GM23338 (cell line): ENCODE measurements around the gene DNAJB8. TPM values are rescaled to one million over a fixed set of nuclear protein-coding genes. Genes with fewer than 3 reads are reported as not detected.

Experiments
- ATAC-seq: fragments of 200-7000 bp; cut with Tn5 transposase; 3 replicates; pipeline ENCODE4 v1.9.1; 2020
- DNase-seq: peaks from one replicate; pipeline ENCODE4 v3.0.0-alpha.2; 2015; ENCODE audit warnings: low spot score
- H2AFZ ChIP-seq: fragments of 200-600 bp; sonication (generic); 2 replicates; pipeline ENCODE4 v1.8.0; 2016; ENCODE audit warnings: antibody characterized with exemption, mild to moderate bottlenecking, moderate library complexity
- H3F3A ChIP-seq: fragments of 200-600 bp; sonication (generic); replicated peaks from 2 replicates; pipeline ENCODE4 v1.8.0; 2017; ENCODE audit warnings: antibody characterized with exemption, mixed run types, low read depth
- H3K27ac ChIP-seq: fragments of 200-600 bp; sonication (generic); 2 replicates; pipeline ENCODE4 v1.6.1; 2016; ENCODE audit warnings: low read depth
- H3K27me3 ChIP-seq: fragments of 200-600 bp; sonication (generic); 2 replicates; pipeline ENCODE4 v1.8.0; 2016; ENCODE audit warnings: mild to moderate bottlenecking, mixed run types, moderate library complexity; ENCODE audit not compliant: insufficient read depth
- H3K36me3 ChIP-seq: fragments of 200-600 bp; sonication (generic); 2 replicates; pipeline ENCODE4 v1.8.0; 2016; ENCODE audit warnings: mild to moderate bottlenecking; ENCODE audit not compliant: insufficient read depth
- H3K4me1 ChIP-seq: fragments of 200-600 bp; sonication (generic); 2 replicates; pipeline ENCODE4 v1.8.0; 2016; ENCODE audit warnings: mild to moderate bottlenecking, moderate library complexity; ENCODE audit not compliant: insufficient read depth
- H3K4me2 ChIP-seq: fragments of 200-600 bp; sonication (generic); 2 replicates; pipeline ENCODE4 v1.7.1; 2017; ENCODE audit warnings: mixed run types
- H3K4me3 ChIP-seq: fragments of 200-600 bp; sonication (generic); 2 replicates; pipeline ENCODE4 v1.6.1; 2016; ENCODE audit warnings: mixed run types
- H3K79me2 ChIP-seq: fragments of 200-600 bp; sonication (generic); replicated peaks from 2 replicates; pipeline ENCODE4 v1.8.0; 2017; ENCODE audit warnings: mild to moderate bottlenecking; ENCODE audit not compliant: insufficient read depth
- H3K9me2 ChIP-seq: fragments of 200-600 bp; sonication (generic); 2 replicates; pipeline ENCODE4 v1.8.0; 2017; ENCODE audit not compliant: insufficient read depth
- H4K20me1 ChIP-seq: fragments of 200-600 bp; sonication (generic); replicated peaks from 2 replicates; pipeline ENCODE4 v1.8.0; 2017; ENCODE audit warnings: mild to moderate bottlenecking; ENCODE audit not compliant: insufficient read depth
- H3K27ac Mint-ChIP-seq: 2 replicates; pipeline ENCODE4 v1.8.0; 2020; ENCODE audit warnings: inconsistent platforms, mild to moderate bottlenecking, moderate library complexity, mixed read lengths
- H3K27me3 Mint-ChIP-seq: 3 replicates; pipeline ENCODE4 v1.8.0; 2022; ENCODE audit warnings: low read depth, mild to moderate bottlenecking, moderate library complexity, mixed read lengths, inconsistent platforms; ENCODE audit not compliant: insufficient read depth, poor library complexity
- H3K36me3 Mint-ChIP-seq: 3 replicates; pipeline ENCODE4 v1.8.0; 2021; ENCODE audit warnings: low read depth, mild to moderate bottlenecking, inconsistent platforms, moderate library complexity, mixed read lengths
- H3K4me1 Mint-ChIP-seq: 3 replicates; pipeline ENCODE4 v1.8.0; 2020; ENCODE audit warnings: mild to moderate bottlenecking, inconsistent platforms, mixed read lengths
- H3K4me3 Mint-ChIP-seq: 3 replicates; pipeline ENCODE4 v1.8.0; 2021; ENCODE audit warnings: moderate library complexity, mild to moderate bottlenecking, inconsistent platforms, mixed read lengths
- H3K9me3 Mint-ChIP-seq: 3 replicates; pipeline ENCODE4 v1.8.0; 2020; ENCODE audit warnings: moderate library complexity, mild to moderate bottlenecking, inconsistent platforms, mixed read lengths
- CTCF ChIP-seq, 2 experiments: fragments of 200-600 bp in 1 of 2; sonication (generic) in 1 of 2; conservative IDR thresholded peaks; 2 replicates each; pipeline versions ENCODE4 v1.5.1 to v1.6.1; 2016 to 2017; ENCODE audit warnings: antibody characterized with exemption in 2 of 2, low read depth in 2 of 2, mild to moderate bottlenecking in 2 of 2, moderate library complexity in 1 of 2
- JUNB ChIP-seq: IDR thresholded peaks from one replicate; pipeline ENCODE4 v1.6.1; 2016; ENCODE audit warnings: antibody characterized with exemption; ENCODE audit not compliant: unreplicated experiment
- REST ChIP-seq: IDR thresholded peaks from one replicate; pipeline ENCODE4 v1.6.1; 2018; ENCODE audit warnings: antibody characterized with exemption; ENCODE audit not compliant: unreplicated experiment
- ZNF331 ChIP-seq: fragments of 250-450 bp; sonication (Bioruptor Pico); IDR thresholded peaks from 2 replicates; pipeline ENCODE4 v1.5.0; 2020; ENCODE audit warnings: low read depth, mild to moderate bottlenecking, moderate library complexity
- polyA plus RNA-seq: library from polyadenylated mRNA; unstranded; fragments of >200 nt; fragmentation: Nextera tagmentation; extraction: Ambion mirVana; gene quantifications from 2 replicates; pipeline ENCODE4 v1.2.1, GENCODE V29; 2016
- total RNA-seq: library from RNA; depleted of rRNA; stranded (reverse); fragments of >200 nt; shearing (Covaris generic); gene quantifications from 2 replicates; pipeline ENCODE4 v1.2.3, GENCODE V29; 2014

DNAJB8 gene
- total and polyA plus RNA-seq, 2 experiments from 2014 or later = not detected

GRCh38 chr3:128454310-128454618 is 12.4 kb downstream of the DNAJB8 start:
- no peak overlapping the region for H2AFZ ChIP-seq
- no peaks in the 10 kb centered on the region for H3K79me2 ChIP-seq
- Mint-ChIP-seq H3K27me3 (peaks cover 22% of the 10 kb centered on the region), H3K9me3 (no peaks in the 10 kb centered on the region), H3K4me3 (no peak overlapping the region), H3K36me3 (no peaks in the 10 kb centered on the region; the same call in 2 of the 3 replicates), H3K4me1 (no peaks in the 10 kb centered on the region; the same call in 2 of the 3 replicates), H3K27ac (no peak overlapping the region)
- H3K27me3 ChIP-seq = no peaks in the 10 kb centered on the region; the same call in 1 of the 2 replicates
- no peak overlapping the region for H3K4me2 ChIP-seq
- H3K9me2 ChIP-seq = no peaks in the 10 kb centered on the region
- no peaks in the 10 kb centered on the region for H3K4me1 ChIP-seq
- H4K20me1 ChIP-seq = no peaks in the 10 kb centered on the region
- TF ChIP-seq JUNB (no peak), CTCF (conservative IDR thresholded peaks at IDR 0.05; ENCODE audit: low read depth in 2 of 2) (no peak), ZNF331 (no peak), REST (no peak)
- H3K36me3 ChIP-seq = no peaks in the 10 kb centered on the region
- H3K4me3 ChIP-seq = no peak overlapping the region
- H3K27ac ChIP-seq = no peak overlapping the region
- ATAC-seq (no peak), DNase-seq (no peak)
- no peaks in the 10 kb centered on the region for H3F3A ChIP-seq

- Histone ChIP-seq H3F3A (no peaks in the 10 kb centered on the region), H3K27me3 (no peaks in the 10 kb centered on the region; the same call in 1 of the 2 replicates), H3K27ac (no peak overlapping the region), H4K20me1 (no peaks in the 10 kb centered on the region), H3K4me2 (no peak overlapping the region), H3K79me2 (no peaks in the 10 kb centered on the region), H3K9me2 (no peaks in the 10 kb centered on the region), H3K4me3 (no peak overlapping the region), H2AFZ (no peak overlapping the region), H3K4me1 (no peaks in the 10 kb centered on the region), H3K36me3 (no peaks in the 10 kb centered on the region)
- H3K4me3 Mint-ChIP-seq = no peak overlapping the region
- peaks cover 2% of the 10 kb centered on the region; the same call in 1 of the 3 replicates for H3K4me1 Mint-ChIP-seq
- no peaks in the 10 kb centered on the region for H3K9me3 Mint-ChIP-seq
- no peak overlapping the region for H3K27ac Mint-ChIP-seq
- TF ChIP-seq CTCF (conservative IDR thresholded peaks at IDR 0.05; ENCODE audit: low read depth in 2 of 2) = no peak
- no peak for ATAC-seq
- no peaks in the 10 kb centered on the region; the same call in 2 of the 3 replicates for H3K36me3 Mint-ChIP-seq
- no peak for DNase-seq
- peaks cover 17% of the 10 kb centered on the region for H3K27me3 Mint-ChIP-seq
Observed at GRCh38 chr3:128453501-128454309, 13.0 kb downstream of the DNAJB8 start.
